AG09319 (cell line): ENCODE data around the gene GABRB1.

Experiments
- DNase-seq: peaks from one replicate; pipeline ENCODE4 v3.0.0-alpha.2; 2010; ENCODE audit warnings: low read depth; ENCODE audit errors: extremely low read depth
- TF ChIP-seq, protein P1 (sequence below): IDR thresholded peaks from 2 replicates; pipeline ENCODE4 v1.5.1; 2011; ENCODE audit warnings: low read depth, mild to moderate bottlenecking, inconsistent platforms, low read length, moderate library complexity

GABRB1 gene

DNA sequence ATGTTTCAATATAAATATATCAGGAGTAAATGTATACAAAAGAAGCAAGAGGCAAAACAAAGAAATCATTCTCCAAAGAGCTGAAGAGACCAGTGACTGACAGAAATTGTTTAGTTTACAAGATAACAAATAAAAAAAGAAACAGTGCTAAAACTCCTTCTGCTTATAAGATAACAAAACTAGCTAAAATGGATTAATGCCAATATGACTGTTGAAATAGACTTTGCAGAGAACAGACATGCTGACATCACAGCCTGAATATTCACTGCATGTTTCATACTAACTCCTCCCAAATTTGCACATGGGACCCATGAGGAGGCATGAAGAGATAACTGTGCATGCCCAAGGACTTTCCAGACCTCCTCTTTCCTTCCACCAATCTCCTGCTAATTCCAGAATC, 31.8 kb upstream of the GABRB1 start:
- no peak for DNase-seq
- TF ChIP-seq, protein P1, sequence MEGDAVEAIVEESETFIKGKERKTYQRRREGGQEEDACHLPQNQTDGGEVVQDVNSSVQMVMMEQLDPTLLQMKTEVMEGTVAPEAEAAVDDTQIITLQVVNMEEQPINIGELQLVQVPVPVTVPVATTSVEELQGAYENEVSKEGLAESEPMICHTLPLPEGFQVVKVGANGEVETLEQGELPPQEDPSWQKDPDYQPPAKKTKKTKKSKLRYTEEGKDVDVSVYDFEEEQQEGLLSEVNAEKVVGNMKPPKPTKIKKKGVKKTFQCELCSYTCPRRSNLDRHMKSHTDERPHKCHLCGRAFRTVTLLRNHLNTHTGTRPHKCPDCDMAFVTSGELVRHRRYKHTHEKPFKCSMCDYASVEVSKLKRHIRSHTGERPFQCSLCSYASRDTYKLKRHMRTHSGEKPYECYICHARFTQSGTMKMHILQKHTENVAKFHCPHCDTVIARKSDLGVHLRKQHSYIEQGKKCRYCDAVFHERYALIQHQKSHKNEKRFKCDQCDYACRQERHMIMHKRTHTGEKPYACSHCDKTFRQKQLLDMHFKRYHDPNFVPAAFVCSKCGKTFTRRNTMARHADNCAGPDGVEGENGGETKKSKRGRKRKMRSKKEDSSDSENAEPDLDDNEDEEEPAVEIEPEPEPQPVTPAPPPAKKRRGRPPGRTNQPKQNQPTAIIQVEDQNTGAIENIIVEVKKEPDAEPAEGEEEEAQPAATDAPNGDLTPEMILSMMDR, result no peak

DNA sequence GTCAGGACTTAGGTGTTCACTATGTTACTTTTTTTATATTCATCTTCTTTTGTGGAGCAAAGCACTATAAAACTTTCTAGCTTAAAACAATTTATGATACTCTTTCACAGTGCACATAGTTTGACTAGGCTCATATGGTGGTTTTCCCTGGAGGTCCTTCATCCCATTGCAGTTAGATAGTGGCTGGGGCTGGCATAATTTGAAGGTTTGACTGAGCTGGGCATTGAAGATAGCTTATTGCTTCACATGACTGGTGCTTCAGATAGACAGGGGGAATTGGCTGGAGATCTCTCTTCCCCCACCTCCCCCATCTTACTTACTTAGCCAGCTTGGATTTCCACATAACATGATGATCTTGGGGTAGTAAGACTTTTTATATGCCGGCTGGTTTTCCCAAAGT, 31.0 kb upstream of the GABRB1 start:
- TF ChIP-seq, protein P1, result no peak
- DNase-seq, result no peak

DNA sequence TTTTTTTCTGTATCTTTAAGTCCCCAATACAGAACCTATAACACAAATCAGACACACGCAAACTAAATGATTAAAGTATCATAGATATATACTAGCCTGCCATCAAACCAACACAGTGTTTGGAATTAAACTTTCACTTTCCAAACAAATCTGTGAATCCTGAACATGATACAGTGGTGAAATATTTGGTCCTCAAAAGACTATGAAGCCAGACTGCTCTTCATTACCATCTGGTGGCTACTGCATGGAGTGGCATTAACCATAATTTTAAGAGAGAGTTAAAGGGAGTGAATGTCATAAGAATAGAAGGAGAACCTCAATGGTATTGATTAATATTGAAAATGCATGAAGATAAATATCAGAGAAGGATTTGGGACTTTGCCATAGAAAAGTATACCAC, 28.8 kb upstream of the GABRB1 start:
- DNase-seq, result no peak

DNA sequence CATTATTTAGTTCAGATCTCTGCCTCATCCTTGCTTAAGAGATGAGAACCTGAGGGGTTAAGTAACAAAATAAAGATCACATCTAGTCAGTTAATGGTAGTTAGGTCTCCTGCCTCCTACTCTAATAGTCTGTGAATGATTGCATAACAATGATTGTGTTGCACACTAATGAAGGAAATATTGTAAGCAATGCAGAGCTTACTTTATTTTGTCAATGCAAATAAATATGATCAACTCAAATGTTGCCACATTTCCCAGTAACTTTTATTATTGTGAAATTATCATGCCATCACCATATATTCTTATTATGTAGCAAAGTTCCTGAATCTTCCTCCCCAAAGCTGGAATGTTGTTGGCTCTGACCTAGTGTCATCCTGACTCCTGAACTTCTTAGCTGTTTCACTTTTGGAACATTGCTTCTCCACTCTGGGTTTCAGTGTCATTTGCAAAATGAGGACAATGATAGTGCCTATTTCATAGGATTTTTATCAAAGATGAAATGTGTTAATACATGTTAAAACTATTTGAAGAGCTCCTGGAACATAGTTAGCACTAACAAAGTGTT, 20.9 kb upstream of the GABRB1 start:
- no peak for DNase-seq
- TF ChIP-seq, protein P1, result no peak

More for the DNA sequence above, 28.8 kb upstream of the GABRB1 start:
- TF ChIP-seq, protein P1, result no peak

DNA sequence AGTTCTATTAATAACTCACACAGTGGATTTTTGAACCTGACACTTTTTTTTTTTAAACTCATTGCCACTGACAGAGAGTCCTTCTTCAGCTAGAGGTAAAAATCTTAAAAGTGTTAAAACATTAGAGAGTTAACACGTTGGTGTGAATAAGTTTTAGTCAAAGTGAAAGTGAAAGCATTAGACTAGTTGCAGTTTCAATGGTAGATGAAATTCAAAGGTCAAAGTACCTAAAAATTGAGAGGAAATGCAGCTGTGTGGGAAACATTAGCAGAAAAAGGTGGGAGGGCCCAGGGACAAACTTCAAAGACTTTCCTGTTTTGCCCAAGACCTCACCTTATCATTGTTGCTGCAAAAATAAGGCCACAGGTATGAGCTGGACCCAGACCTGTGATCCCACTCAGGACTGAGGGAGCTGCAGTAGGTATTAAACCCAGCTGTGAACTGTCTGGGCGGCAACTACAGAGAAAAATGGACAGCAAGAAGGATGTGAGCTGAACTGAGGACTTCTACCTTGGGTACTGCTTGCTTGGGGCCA, 20.4 kb upstream of the GABRB1 start:
- TF ChIP-seq, protein P1, result no peak
- no peak for DNase-seq

DNA sequence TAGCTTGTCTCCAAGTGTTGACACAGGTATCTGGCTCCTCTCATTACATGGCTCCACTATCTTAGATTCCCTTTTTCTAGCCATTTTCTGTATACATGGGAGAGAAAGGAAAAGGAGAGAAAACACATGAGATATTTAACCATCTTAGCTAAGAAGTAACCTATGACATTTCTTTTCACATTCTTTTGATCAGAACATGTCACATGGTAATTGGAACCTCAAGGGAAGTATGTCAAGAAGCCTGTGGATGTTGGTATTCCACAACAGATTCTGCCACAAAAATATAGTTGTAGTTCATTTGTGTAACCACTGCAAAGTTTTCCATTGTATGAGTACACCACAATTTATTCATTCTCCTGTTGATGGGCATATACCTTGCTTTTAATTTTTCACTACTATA, 18.7 kb upstream of the GABRB1 start:
- no peak for DNase-seq
- TF ChIP-seq, protein P1, result no peak

DNA sequence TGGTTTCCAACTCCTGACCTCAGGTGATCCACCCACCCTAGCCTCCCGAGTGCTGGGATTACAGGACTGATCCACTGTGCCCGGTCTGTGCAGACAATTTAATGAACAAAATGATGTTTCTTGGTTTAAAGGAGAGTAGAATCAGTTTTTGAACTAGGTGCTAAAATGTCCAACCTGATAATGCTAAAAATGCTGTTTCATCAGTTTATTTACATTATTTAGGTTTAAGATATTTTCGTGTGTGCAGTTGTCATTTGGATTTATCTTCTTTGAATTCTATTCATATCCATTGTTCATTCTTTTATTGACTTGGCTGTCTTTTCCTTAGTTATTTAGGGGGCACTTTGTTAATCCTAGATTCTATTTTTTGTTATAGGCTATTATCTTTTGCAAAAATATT, 18.0 kb upstream of the GABRB1 start:
- no peak for DNase-seq
- TF ChIP-seq, protein P1, result no peak
